H9 (cell line): Measurements from ENCODE around the gene ANKRD13C. TPM values are rescaled to one million over a fixed set of nuclear protein-coding genes. Genes with fewer than 3 reads are reported as not detected.

ENCODE experiments used
- DNase-seq: peaks from one replicate; pipeline ENCODE4 v3.0.0-alpha.2; 2017
- H2AFZ ChIP-seq: one replicate; pipeline ENCODE4 v1.6.1; 2013; ENCODE audit warnings: mild to moderate bottlenecking, low read length, control low read depth, moderate library complexity
- H2AK5ac ChIP-seq: 2 replicates; pipeline ENCODE4 v1.6.1; 2013; ENCODE audit warnings: low read length, control low read depth, mixed read lengths; ENCODE audit not compliant: insufficient read length
- H2BK120ac ChIP-seq: one replicate; pipeline ENCODE4 v1.6.1; 2013; ENCODE audit warnings: low read depth, mild to moderate bottlenecking, low read length, control low read depth, inconsistent platforms; ENCODE audit not compliant: poor library complexity, severe bottlenecking
- H2BK12ac ChIP-seq: 2 replicates; pipeline ENCODE4 v1.6.1; 2013; ENCODE audit warnings: low read length, control low read depth, mixed read lengths, low read depth; ENCODE audit not compliant: insufficient read length
- H2BK15ac ChIP-seq: 2 replicates; pipeline ENCODE4 v1.6.1; 2013; ENCODE audit warnings: low read depth, low read length, control low read depth
- H2BK20ac ChIP-seq: one replicate; pipeline ENCODE4 v1.6.1; 2013; ENCODE audit warnings: low read depth, mild to moderate bottlenecking, low read length, control low read depth, inconsistent platforms; ENCODE audit not compliant: poor library complexity, severe bottlenecking
- H2BK5ac ChIP-seq: 2 replicates; pipeline ENCODE4 v1.6.1; 2013; ENCODE audit warnings: low read length, control low read depth, mixed read lengths; ENCODE audit not compliant: insufficient read length
- H3K14ac ChIP-seq: 2 replicates; pipeline ENCODE4 v1.6.1; 2013; ENCODE audit warnings: low read length, control low read depth; ENCODE audit not compliant: insufficient read depth
- H3K18ac ChIP-seq: 2 replicates; pipeline ENCODE4 v1.6.1; 2013; ENCODE audit warnings: low read depth, mild to moderate bottlenecking, mixed read lengths, low read length, control low read depth; ENCODE audit not compliant: insufficient read length
- H3K23ac ChIP-seq: 2 replicates; pipeline ENCODE4 v1.6.1; 2013; ENCODE audit warnings: low read length, control low read depth, mixed read lengths, low read depth; ENCODE audit not compliant: insufficient read length
- H3K23me2 ChIP-seq: 2 replicates; pipeline ENCODE4 v1.6.1; 2013; ENCODE audit warnings: low read depth, mild to moderate bottlenecking, mixed read lengths, low read length, control low read depth; ENCODE audit not compliant: insufficient read length, poor library complexity, severe bottlenecking
- H3K27ac ChIP-seq: 2 replicates; pipeline ENCODE4 v1.5.1; 2013; ENCODE audit warnings: low read length, control low read depth, mixed read lengths, low read depth; ENCODE audit not compliant: insufficient read length
- H3K27me3 ChIP-seq: 2 replicates; pipeline ENCODE4 v1.6.1; 2013; ENCODE audit warnings: low read length, control low read depth, inconsistent platforms; ENCODE audit not compliant: insufficient read depth
- H3K4ac ChIP-seq: 2 replicates; pipeline ENCODE4 v1.6.1; 2013; ENCODE audit warnings: low read depth, mild to moderate bottlenecking, control low read depth, inconsistent platforms, low read length, moderate library complexity
- H3K4me1 ChIP-seq: 2 replicates; pipeline ENCODE4 v1.6.1; 2013; ENCODE audit warnings: low read length, control low read depth, inconsistent platforms; ENCODE audit not compliant: insufficient read depth
- H3K4me2 ChIP-seq: 2 replicates; pipeline ENCODE4 v1.6.1; 2013; ENCODE audit warnings: low read length, control low read depth, mixed read lengths; ENCODE audit not compliant: insufficient read length, insufficient read depth
- H3K56ac ChIP-seq: 2 replicates; pipeline ENCODE4 v1.6.1; 2013; ENCODE audit warnings: low read depth, mild to moderate bottlenecking, mixed read lengths, low read length, control low read depth; ENCODE audit not compliant: insufficient read length
- H3K79me1 ChIP-seq: 2 replicates; pipeline ENCODE4 v1.6.1; 2013; ENCODE audit warnings: low read depth, mild to moderate bottlenecking, moderate library complexity, low read length, control low read depth, inconsistent platforms; ENCODE audit not compliant: insufficient read depth, poor library complexity, severe bottlenecking
- H3K79me2 ChIP-seq: 2 replicates; pipeline ENCODE4 v1.6.1; 2013; ENCODE audit warnings: low read length, control low read depth, inconsistent platforms; ENCODE audit not compliant: insufficient read depth
- H3K9ac ChIP-seq: 2 replicates; pipeline ENCODE4 v1.6.1; 2013; ENCODE audit warnings: low read length, control low read depth, mixed read lengths; ENCODE audit not compliant: insufficient read length; ENCODE audit errors: extremely low read depth
- H3K9me3 ChIP-seq: one replicate; pipeline ENCODE4 v1.6.1; 2013; ENCODE audit warnings: low read depth, low read length, inconsistent platforms; ENCODE audit not compliant: control insufficient read depth
- H3T11ph ChIP-seq: one replicate; pipeline ENCODE4 v1.6.1; 2013; ENCODE audit warnings: mild to moderate bottlenecking, low read length, control low read depth, inconsistent platforms
- H4K20me1 ChIP-seq: one replicate; pipeline ENCODE4 v1.6.1; 2013; ENCODE audit not compliant: control insufficient read depth, insufficient read length, insufficient read depth
- H4K5ac ChIP-seq: 2 replicates; pipeline ENCODE4 v1.6.1; 2013; ENCODE audit warnings: low read depth, mild to moderate bottlenecking, mixed read lengths, low read length, control low read depth; ENCODE audit not compliant: insufficient read length
- H4K8ac ChIP-seq: replicated peaks from 2 replicates; pipeline ENCODE4 v1.6.1; 2013; ENCODE audit warnings: low read length, control low read depth, mixed read lengths, low read depth; ENCODE audit not compliant: insufficient read length
- H4K91ac ChIP-seq: 2 replicates; pipeline ENCODE4 v1.6.1; 2013; ENCODE audit warnings: low read depth, mild to moderate bottlenecking, moderate library complexity, mixed read lengths, low read length, control low read depth; ENCODE audit not compliant: insufficient read length
- H3K27ac Mint-ChIP-seq, 3 experiments: 2 replicates in 2 of 3; 3 replicates in 1 of 3; pipeline ENCODE4 v1.8.0; 2020 to 2021; ENCODE audit warnings: mixed read lengths in 3 of 3, mild to moderate bottlenecking in 1 of 3, moderate library complexity in 1 of 3
- H3K27me3 Mint-ChIP-seq: 2 replicates; pipeline ENCODE4 v1.8.0; 2021; ENCODE audit warnings: low read depth, mild to moderate bottlenecking, moderate library complexity, mixed read lengths
- H3K36me3 Mint-ChIP-seq, 3 experiments: 2 replicates in 2 of 3; 3 replicates in 1 of 3; pipeline ENCODE4 v1.8.0; 2020 to 2021; ENCODE audit warnings: low read depth in 3 of 3, mixed read lengths in 3 of 3; ENCODE audit not compliant: insufficient read depth in 1 of 3
- H3K4me1 Mint-ChIP-seq, 2 experiments: 2 replicates each; pipeline ENCODE4 v1.8.0; 2020; ENCODE audit warnings: mixed read lengths in 2 of 2
- H3K4me3 Mint-ChIP-seq, 2 experiments: 2 replicates in 1 of 2; 3 replicates in 1 of 2; pipeline ENCODE4 v1.8.0; 2020 to 2021; ENCODE audit warnings: mild to moderate bottlenecking in 2 of 2, mixed read lengths in 2 of 2, moderate library complexity in 1 of 2
- H3K9me3 Mint-ChIP-seq, 2 experiments: 2 replicates in 1 of 2; 3 replicates in 1 of 2; pipeline ENCODE4 v1.8.0; 2020; ENCODE audit warnings: mild to moderate bottlenecking in 2 of 2, mixed read lengths in 2 of 2, moderate library complexity in 1 of 2
- WGBS: extraction: QIAGEN DNeasy Blood & Tissue Kit; methylation state at CpG from one replicate; pipeline ENCODE4 v1.1.7; 2013; ENCODE audit warnings: missing lambda C conversion rate, low lambda C conversion rate, mixed read lengths; ENCODE audit not compliant: insufficient read length; ENCODE audit errors: extremely low coverage; 5-methylcytosine and 5-hydroxymethylcytosine counted together
- total RNA-seq: library from RNA; stranded (reverse); gene quantifications from 2 replicates; pipeline ENCODE4 v1.2.1, GENCODE V29; 2021
- TF ChIP-seq, protein P1 (sequence below): fragments of 200-600 bp; sonication (generic); conservative IDR thresholded peaks from 3 replicates; pipeline ENCODE4 v1.8.0; 2021; ENCODE audit warnings: antibody characterized with exemption, mild to moderate bottlenecking

Gene ANKRD13C
- total RNA-seq, 1 experiment from 2014 or later = 19.7 TPM

DNA sequence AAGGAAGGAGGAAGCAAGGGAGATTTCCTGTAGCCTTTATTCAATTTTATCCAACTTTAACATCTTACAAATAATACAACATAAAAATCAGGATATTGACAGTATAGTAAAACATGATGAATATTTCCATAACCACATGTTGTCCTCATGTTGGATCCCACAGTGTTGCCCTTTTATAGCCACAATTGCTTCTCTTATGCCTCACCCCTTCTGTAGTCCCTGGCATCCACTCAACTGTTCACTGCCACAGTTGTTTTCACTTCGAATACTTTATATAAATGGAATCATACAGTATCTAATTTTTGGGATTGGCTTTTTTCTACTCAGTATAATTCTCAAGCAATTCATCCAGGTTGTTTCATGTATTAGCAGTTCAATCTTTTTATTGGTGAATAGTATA lies 88.6 kb downstream of the ANKRD13C start:
- no peak overlapping the region for H3T11ph ChIP-seq
- H2BK12ac ChIP-seq = no peak overlapping the region
- H3K27me3 ChIP-seq = no peaks in the 10 kb centered on the region
- H3K14ac ChIP-seq = no peak overlapping the region
- no peak overlapping the region for H2BK15ac ChIP-seq
- H3K9ac ChIP-seq = no peak overlapping the region
- no peaks in the 10 kb centered on the region for H3K79me1 ChIP-seq
- Mint-ChIP-seq H3K9me3 (no peaks in the 10 kb centered on the region), H3K4me1 (no peaks in the 10 kb centered on the region), H3K4me3 (no peak overlapping the region), H3K27me3 (no peaks in the 10 kb centered on the region), H3K36me3 (peaks cover 6 to 29% (median 26%) of the 10 kb centered on the region in 3 experiments), H3K27ac (no peak overlapping the region)
- H2BK120ac ChIP-seq = no peak overlapping the region
- H4K91ac ChIP-seq = no peak overlapping the region
- H2BK20ac ChIP-seq = no peak overlapping the region
- H3K4me2 ChIP-seq = no peak overlapping the region
- H2AFZ ChIP-seq = no peak overlapping the region
- no peak overlapping the region for H4K8ac ChIP-seq
- H3K79me2 ChIP-seq = no peaks in the 10 kb centered on the region
- TF ChIP-seq, protein P1, sequence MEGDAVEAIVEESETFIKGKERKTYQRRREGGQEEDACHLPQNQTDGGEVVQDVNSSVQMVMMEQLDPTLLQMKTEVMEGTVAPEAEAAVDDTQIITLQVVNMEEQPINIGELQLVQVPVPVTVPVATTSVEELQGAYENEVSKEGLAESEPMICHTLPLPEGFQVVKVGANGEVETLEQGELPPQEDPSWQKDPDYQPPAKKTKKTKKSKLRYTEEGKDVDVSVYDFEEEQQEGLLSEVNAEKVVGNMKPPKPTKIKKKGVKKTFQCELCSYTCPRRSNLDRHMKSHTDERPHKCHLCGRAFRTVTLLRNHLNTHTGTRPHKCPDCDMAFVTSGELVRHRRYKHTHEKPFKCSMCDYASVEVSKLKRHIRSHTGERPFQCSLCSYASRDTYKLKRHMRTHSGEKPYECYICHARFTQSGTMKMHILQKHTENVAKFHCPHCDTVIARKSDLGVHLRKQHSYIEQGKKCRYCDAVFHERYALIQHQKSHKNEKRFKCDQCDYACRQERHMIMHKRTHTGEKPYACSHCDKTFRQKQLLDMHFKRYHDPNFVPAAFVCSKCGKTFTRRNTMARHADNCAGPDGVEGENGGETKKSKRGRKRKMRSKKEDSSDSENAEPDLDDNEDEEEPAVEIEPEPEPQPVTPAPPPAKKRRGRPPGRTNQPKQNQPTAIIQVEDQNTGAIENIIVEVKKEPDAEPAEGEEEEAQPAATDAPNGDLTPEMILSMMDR = no peak
- H3K18ac ChIP-seq = no peak overlapping the region
- H3K23ac ChIP-seq = no peak overlapping the region
- H3K9me3 ChIP-seq = no peaks in the 10 kb centered on the region
- whole genome bisulfite sequencing = no CpG with 5 or more reads among the region's 1 CpG
- no peak overlapping the region for H3K27ac ChIP-seq
- no peaks in the 10 kb centered on the region for H3K23me2 ChIP-seq
- no peak overlapping the region for H3K4ac ChIP-seq
- H4K20me1 ChIP-seq = no peaks in the 10 kb centered on the region
- no peaks in the 10 kb centered on the region for H3K4me1 ChIP-seq
- H2AK5ac ChIP-seq = no peak overlapping the region
- no peak overlapping the region for H3K56ac ChIP-seq
- no peak overlapping the region for H4K5ac ChIP-seq
- no peak for DNase-seq
- no peak overlapping the region for H2BK5ac ChIP-seq
